ENCODE results near the gene USH2A. TPM values are rescaled to one million over a fixed set of nuclear protein-coding genes. Genes with fewer than 3 reads are reported as not detected.

Gene USH2A
- total RNA-seq, 4 donors from 2014 or later: 0.39 TPM; not detected in 3

DNA sequence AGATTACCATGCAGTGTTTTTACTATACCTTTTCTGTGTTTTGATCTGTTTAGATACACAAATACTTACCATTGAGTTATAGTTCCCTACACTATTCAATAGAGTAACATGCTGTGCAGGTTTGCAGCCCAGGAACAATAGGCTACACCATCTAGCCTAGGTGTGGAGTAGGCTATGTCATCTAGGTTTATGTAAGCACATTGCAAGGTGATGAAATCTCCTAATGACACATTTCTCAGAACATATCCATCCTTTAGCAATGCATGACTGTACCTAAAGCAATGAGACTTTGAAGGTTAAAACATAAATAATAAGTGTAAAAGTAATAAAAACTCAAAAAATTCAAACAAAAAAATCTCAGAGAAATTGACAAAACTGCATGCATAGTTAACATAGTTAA lies 358.6 kb downstream of the USH2A start:
- TF ChIP-seq POLR2AphosphoS5 (IDR thresholded peaks at IDR 0.05) (no peak), EP300 (IDR thresholded peaks at IDR 0.05) (no peak)
- H3K27ac ChIP-seq: no peak overlapping the region
- no peak overlapping the region for H3K4me3 ChIP-seq
- H3K36me3 ChIP-seq: no peaks in the 10 kb centered on the region
- no peaks in the 10 kb centered on the region for H3K27me3 ChIP-seq
- no peaks in the 10 kb centered on the region for H3K9me3 ChIP-seq
- no peak for ATAC-seq
- H3K4me1 ChIP-seq: no peaks in the 10 kb centered on the region

DNA sequence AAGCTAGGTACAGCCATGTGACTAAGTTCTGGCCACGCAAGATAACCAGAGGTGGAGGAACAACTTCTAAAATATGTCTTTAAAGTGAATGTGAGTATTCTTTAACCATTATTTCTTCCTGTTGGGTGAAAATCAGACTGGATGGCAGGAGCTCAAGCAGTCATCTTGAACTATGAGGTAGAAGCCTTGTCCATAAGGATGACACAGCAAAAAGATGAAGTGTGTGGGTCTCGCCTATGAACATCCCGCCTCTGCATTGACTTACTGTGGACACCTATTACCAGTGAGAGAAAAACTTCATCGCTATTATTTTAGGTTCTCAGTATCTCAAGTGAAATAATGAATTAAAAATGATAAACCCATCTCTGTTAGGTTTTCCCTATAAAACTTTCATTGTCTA lies 365.3 kb downstream of the USH2A start:
- 90 to 95% methylated on average over 4 of the region's 4 CpGs for WGBS, 2 donors (ENCODE audit: low coverage in 1 of 2)

DNA sequence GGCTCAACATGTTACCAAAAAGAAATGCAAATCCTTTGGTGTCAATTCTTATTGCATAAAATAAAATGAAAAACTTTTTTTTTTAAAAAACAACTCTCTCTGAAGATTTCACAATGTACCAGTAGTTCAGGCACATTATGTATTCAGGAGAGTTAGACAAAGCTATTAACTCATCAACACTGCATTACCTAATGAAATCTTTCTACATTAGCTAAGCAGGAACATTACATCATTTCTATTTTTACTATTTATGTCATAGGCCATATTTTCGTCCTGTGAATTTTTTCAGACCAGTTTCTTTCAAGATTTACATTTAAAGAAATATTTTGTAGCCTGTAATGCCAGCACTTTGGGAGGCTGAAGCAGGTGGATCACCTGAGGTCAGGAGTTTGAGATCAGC lies 366.2 kb downstream of the USH2A start:
- no peaks in the 10 kb centered on the region for H3K27me3 ChIP-seq
- ATAC-seq: no peak
- H3K4me1 ChIP-seq: no peaks in the 10 kb centered on the region
- WGBS, 2 donors (ENCODE audit: low coverage in 1 of 2): 11 to 17% methylated on average over 1 of the region's 1 CpG
- no peak overlapping the region for H3K4me3 ChIP-seq
- H3K36me3 ChIP-seq: no peaks in the 10 kb centered on the region
- TF ChIP-seq POLR2AphosphoS5 (IDR thresholded peaks at IDR 0.05) (no peak), POLR2A (IDR thresholded peaks at IDR 0.05) (no peak), EP300 (IDR thresholded peaks at IDR 0.05) (no peak)
- TF ChIP-seq, protein P1, sequence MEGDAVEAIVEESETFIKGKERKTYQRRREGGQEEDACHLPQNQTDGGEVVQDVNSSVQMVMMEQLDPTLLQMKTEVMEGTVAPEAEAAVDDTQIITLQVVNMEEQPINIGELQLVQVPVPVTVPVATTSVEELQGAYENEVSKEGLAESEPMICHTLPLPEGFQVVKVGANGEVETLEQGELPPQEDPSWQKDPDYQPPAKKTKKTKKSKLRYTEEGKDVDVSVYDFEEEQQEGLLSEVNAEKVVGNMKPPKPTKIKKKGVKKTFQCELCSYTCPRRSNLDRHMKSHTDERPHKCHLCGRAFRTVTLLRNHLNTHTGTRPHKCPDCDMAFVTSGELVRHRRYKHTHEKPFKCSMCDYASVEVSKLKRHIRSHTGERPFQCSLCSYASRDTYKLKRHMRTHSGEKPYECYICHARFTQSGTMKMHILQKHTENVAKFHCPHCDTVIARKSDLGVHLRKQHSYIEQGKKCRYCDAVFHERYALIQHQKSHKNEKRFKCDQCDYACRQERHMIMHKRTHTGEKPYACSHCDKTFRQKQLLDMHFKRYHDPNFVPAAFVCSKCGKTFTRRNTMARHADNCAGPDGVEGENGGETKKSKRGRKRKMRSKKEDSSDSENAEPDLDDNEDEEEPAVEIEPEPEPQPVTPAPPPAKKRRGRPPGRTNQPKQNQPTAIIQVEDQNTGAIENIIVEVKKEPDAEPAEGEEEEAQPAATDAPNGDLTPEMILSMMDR (IDR thresholded peaks at IDR 0.05): no peak
- no peak overlapping the region for H3K27ac ChIP-seq
- H3K9me3 ChIP-seq: no peaks in the 10 kb centered on the region

More for the DNA sequence above, 365.3 kb downstream of the USH2A start:
- Histone ChIP-seq H3K36me3 (no peaks in the 10 kb centered on the region), H3K27me3 (no peaks in the 10 kb centered on the region), H3K9me3 (no peaks in the 10 kb centered on the region), H3K4me3 (no peak overlapping the region), H3K27ac (no peak overlapping the region), H3K4me1 (no peaks in the 10 kb centered on the region)
- ATAC-seq: no peak
- TF ChIP-seq POLR2A (IDR thresholded peaks at IDR 0.05): no peak
- no peak for TF ChIP-seq EP300 (IDR thresholded peaks at IDR 0.05)
- TF ChIP-seq, protein P1 (IDR thresholded peaks at IDR 0.05): no peak
- TF ChIP-seq POLR2AphosphoS5 (IDR thresholded peaks at IDR 0.05): no peak

DNA sequence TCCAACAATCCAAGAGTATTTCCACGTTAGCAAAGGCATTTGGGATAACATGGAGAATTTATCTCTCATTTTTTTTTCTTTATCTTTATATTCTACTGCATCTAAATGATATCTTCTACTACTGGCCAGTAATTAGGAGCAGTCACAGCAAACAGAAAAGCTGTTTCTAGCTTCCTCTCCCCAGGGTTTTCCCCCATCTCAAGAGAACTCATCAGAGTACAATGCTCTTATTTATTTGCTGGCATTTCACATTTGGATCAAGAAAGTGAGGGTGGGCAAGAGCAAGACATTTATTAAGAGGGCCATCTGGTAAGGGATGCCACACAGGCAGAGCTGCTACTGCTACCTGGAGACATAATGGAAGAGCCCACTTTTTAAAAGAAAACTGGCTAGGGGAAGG lies 368.2 kb downstream of the USH2A start:
- H3K9me3 ChIP-seq: no peaks in the 10 kb centered on the region
- H3K4me3 ChIP-seq: no peak overlapping the region
- no peaks in the 10 kb centered on the region for H3K36me3 ChIP-seq
- no peak for ATAC-seq
- TF ChIP-seq EP300 (IDR thresholded peaks at IDR 0.05): no peak
- no peak for TF ChIP-seq POLR2AphosphoS5 (IDR thresholded peaks at IDR 0.05)
- TF ChIP-seq POLR2A (IDR thresholded peaks at IDR 0.05): no peak
- TF ChIP-seq, protein P1 (IDR thresholded peaks at IDR 0.05): no peak
- no peak overlapping the region for H3K27ac ChIP-seq
- H3K27me3 ChIP-seq: no peaks in the 10 kb centered on the region
- no peaks in the 10 kb centered on the region for H3K4me1 ChIP-seq
- 25 to 33% methylated on average over 1 of the region's 1 CpG for WGBS, 2 donors (ENCODE audit: low coverage in 1 of 2)

DNA sequence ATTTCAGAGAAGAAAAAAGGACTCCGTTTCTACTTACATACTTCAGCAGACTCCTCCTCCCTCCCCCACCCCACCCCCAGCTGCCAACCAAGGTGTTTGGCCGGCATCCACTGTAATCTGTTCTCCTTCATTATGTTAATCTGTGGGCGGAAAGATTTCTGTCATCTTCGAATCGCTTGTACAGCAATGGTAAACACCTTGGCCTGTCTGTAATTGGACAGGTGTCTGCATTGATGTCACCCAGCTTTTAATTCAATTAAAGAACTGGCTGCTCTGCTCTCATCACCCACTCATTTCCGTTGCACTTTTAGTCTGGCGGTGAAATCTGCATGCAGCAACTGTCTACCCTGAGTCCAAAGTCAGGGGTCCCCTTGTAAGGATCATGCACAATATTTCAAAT lies 368.6 kb downstream of the USH2A start:
- H3K9me3 ChIP-seq: no peaks in the 10 kb centered on the region
- TF ChIP-seq, protein P1 (IDR thresholded peaks at IDR 0.05): no peak
- no peak for TF ChIP-seq POLR2AphosphoS5 (IDR thresholded peaks at IDR 0.05)
- TF ChIP-seq EP300 (IDR thresholded peaks at IDR 0.05): no peak
- no peak for TF ChIP-seq POLR2A (IDR thresholded peaks at IDR 0.05)
- H3K4me1 ChIP-seq: no peaks in the 10 kb centered on the region
- no peak overlapping the region for H3K27ac ChIP-seq
- 16 to 31% methylated on average over 5 to 6 of the region's 7 CpGs for WGBS, 2 donors (ENCODE audit: low coverage in 1 of 2)
- no peaks in the 10 kb centered on the region for H3K36me3 ChIP-seq
- no peak overlapping the region for H3K4me3 ChIP-seq
- no peaks in the 10 kb centered on the region for H3K27me3 ChIP-seq
- ATAC-seq: no peak

Data from gastroesophageal sphincter (tissue), 4 donors.